Fibroblast of gingiva (primary cell): ENCODE results near the gene WNT11.

Source experiments
- DNase-seq: peaks from one replicate; pipeline ENCODE4 v3.0.0-alpha.2; 2011; ENCODE audit warnings: low read depth

WNT11 gene

DNA sequence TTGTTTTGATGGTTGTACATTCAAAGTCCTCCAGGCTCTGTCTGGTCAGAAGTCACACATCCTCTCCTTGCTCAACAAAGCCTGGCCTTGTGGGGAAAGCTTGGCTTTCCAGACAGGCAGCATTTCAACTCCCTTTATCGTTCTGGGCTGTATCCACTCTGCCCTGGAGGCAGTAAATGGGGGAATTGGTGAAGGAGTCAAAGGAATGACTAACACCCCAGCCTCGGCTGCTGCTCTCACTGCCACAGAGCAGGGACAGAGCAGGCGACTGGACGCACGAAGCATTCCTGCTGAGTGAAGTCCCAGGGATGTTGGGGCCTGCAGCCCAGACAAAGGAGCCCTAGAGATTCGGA lies 52.8 kb downstream of the WNT11 start:
- DNase-seq, result peak; percentile 49

DNA sequence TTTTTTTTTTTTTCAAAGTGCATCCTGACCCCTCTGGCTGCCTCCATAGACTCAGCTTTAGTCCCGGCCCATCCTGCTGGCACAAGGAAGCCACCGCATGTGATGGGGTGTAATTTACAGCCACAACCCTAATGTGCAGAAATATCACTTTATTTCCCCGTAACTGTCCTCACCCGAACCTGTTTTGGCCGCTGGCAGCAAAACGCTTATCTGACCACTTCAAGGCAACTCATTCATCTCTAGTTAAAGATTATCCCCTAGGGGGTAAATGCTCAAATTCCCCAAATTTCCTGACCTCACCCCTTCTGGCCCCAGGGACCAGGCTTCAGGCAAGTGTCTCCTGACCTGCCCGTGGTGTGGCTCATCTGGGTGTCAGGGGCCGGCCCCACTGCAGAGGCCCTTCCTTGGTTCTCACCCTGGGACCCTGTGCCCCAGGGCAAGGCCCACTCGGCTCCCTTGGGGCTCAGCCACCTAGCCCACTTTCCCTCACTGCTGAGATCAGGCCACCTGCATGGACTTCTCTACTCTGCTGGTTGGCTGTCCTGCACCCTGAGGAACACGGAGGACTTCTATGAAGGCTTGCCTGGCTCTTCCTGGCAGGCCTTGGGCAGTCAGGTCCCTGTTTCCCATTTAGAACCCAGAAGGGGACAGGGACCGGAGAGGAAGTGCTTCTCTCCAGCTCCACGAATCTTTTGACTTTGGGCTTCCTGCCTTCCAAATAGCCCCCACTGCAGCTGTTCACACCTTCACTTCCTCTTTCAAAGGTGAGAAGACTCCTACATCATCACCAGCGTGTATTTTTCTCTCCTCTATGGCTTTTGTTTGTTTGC lies 53.3 kb downstream of the WNT11 start:
- DNase-seq, result no peak

DNA sequence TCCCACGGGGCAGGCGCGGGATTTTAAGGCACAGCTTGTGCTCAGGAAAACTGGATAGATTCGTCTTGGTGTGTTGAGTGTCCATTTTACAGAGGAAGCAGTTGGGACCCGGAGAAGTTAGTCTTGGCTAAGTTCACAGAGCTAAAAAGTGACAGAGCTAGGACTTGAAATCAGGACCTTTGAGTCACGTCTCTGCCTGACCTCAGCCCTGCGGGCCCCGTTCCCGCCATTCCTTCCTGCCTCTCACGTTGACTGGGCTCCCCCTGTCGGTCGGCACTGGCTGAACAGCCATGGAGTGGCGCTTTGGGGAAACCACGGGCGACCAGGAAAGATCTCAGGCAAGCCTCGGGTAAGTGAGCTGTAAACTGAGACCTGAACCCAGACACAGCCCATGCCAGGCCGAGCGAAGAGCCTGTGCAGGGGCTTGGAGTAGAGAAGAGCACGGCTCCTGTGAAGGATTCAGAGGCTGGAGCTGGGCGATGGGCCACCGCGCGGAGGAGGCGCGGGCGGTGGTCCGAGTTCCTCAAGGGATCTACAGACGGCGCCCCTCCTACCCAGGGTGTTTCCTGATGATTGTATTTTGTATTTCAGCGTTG lies 54.1 kb downstream of the WNT11 start:
- DNase-seq, result peak; percentile 54

DNA sequence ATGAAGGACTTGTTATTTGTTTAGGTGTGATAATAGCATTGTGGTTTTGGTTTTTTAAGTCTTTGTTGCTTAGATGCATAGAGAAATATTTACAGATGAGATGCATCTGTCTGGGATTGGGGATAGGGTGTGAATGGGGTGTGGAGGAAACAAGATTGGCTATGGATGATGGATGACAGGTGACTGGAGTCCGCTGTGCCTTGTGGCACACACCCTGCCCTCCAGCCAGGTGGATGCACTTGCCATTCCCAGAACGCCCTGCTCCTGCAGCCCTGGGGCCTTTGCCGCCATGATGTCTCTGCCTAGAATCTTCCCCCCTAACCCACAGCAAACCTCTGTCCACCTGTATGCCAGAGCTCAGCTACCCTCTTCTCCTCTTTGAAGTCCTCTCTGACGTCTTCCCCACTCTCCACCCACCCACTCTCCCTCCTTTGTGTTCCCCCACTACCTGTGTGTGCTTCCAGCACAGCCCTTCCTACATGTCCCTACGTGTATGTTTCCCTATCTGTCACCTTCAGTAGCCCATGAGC lies 54.7 kb downstream of the WNT11 start:
- DNase-seq, result no peak

DNA sequence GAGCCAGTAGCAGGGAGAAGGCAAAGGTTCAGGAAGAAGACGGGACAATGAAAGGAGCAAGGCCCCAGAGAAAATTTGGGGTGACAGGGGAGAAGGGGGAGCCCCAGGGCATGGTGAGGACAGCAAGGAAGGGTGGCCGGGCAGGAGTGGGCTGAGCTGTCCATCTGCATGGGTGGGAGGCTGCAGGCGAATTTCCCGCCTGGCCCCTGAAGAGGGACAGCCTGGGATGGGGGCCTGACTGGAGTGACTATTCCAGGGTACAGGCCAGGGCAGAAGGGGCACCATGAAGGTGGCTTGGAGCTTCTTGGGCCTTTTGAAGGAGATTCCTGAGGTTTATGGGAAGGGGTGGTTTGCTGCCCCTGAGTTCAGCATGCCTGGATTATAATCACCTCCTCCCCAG lies 56.2 kb downstream of the WNT11 start:
- no peak for DNase-seq

DNA sequence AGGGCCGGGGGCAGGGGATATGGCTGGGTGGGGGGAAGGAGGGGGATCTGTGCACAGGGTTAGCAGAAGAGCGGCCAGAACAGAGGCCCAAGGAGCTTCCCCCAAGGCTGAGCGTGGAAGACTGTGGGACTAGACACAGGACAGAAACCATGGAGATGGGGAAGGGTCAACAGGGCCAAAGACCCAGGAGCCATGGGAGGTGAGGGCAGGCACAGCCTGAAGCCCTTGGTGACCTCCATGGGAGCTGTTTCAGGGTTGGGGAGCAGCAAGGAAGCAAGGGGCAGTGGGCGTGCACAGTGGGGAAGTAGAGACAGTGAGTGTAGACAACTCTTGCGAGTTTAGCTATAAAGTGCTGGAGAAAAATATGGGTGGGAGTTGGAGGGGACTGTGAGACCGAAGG lies 56.6 kb downstream of the WNT11 start:
- no peak for DNase-seq

DNA sequence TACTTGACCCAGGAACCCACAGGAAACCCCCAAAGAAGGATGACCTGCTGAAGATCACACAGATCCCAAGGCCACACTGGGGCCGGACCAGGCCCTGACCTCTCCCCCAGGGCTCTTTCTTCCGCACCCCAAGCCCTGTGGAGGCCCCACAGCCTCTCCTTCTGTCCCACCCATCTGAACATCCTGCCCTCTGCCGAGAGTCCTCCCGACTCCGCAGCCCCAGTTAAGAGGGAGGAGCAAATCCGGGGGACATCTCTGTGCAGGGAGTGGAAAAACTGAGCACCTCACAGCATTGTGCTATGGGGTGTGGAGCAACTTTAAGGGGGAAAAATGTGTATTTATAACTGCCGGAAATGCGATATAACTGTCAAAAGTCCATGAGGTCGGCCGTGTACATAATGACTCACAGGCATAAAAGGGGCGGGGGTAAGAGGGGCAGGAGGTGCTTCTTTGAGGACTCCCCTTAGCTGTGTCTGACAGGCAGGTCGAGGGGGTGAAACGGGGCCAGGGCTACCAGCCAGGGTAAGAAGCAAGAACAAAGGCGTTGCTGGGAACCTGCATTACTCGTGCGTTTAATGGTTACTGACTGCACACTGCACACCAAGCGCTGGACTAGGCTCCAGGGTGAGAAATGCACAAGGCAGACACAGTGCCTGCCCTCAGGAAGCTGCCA lies 57.2 kb downstream of the WNT11 start:
- no peak for DNase-seq

DNA sequence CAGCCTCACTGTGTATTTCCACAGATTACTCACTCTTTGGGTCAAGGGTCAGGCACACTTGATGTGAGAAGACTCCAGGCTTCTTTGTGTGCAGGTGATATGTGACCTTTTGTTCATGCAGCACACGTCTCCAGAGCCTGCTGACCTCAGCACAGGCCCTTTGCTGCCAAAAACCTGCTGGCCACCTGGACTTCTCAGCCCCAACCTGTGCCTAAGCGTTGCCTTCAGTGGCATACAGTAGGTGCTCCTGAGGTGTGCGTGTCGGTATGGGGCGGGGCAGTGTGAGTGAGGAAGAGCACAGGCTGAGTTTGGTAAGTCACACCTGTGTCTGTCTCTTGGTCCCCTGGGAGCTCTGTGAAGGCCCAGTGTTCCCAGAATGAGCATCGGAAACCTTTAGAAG lies 58.1 kb downstream of the WNT11 start:
- no peak for DNase-seq

DNA sequence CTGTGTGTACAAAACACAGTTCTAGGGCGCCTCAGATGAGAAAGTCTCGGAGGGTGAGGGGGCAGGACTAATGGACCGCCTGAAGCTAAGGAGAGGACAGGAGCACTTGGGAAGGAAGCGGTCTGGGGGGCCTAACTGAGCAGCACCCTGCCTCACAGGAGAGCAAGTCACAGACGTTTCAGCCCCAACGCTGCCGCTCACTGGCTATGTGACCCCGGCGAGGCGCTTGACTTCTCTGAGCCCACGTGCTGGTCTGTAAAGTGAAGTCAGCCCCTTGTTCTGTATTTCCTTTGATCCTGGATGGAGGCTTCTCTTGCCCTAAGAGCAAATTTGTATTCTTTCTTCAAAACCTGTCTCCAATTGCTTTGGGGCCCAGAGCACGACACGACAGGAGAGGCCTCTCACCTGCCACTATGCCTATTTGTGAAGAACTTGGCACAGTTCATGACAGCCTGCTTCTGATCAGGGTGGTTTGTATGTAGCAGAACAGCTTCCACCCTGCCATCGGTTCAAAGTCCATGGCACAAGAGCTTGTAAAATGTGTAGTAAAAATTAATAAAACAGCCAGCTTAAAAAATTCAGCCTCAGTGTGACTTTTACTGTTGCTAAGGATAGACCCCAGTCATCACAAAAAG lies 59.1 kb downstream of the WNT11 start:
- no peak for DNase-seq

DNA sequence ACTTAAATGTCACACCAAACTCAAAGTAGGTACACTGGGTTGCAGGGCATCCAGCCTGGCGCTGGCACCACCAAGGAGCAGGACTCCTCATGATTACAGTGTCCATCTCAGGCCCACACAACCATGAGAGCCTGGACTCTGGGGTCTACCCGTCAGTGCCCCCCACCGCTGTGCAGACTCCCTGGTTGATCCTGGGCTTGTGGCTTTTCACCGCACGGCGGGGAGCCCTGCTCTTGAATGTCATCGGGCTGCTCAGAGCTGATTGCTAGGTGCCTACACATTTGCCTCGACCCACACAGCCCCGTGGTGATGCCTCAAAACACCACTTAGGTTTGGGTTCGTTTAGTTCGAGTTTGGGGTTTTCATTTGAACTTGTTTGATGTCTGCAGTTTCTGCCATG lies 63.0 kb downstream of the WNT11 start:
- no peak for DNase-seq

DNA sequence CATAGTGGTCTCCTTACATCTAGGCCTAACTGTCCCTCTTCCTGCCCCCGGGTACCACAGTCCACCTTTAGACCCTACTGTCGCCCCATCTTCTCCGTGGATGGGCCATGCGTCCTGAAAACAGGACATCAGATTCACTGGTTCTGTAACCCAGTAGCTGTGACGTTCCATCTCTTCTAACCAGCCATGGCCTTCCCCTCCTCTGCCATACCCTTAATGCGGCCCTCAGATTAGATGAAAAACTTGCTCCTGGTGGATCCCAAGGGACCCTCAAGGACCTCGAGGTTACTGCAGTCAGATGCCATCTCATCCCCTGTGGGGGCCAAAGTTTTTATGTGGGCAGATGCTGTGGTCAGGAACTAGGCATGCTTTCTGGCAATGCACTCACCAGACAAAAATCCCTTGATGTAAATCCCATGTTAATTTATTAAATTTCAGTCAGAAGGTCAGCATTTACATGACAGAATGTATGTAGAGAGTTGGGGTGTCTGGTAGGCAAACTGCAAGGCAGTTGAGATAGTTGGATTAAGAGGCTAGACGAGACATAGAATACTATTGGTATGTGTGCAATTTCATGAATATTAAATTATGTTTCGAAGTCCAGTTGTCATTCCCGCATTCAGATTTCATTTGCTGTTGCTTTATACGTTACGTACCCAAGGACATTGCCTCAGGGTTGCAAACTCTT lies 64.3 kb downstream of the WNT11 start:
- DNase-seq, result no peak

DNA sequence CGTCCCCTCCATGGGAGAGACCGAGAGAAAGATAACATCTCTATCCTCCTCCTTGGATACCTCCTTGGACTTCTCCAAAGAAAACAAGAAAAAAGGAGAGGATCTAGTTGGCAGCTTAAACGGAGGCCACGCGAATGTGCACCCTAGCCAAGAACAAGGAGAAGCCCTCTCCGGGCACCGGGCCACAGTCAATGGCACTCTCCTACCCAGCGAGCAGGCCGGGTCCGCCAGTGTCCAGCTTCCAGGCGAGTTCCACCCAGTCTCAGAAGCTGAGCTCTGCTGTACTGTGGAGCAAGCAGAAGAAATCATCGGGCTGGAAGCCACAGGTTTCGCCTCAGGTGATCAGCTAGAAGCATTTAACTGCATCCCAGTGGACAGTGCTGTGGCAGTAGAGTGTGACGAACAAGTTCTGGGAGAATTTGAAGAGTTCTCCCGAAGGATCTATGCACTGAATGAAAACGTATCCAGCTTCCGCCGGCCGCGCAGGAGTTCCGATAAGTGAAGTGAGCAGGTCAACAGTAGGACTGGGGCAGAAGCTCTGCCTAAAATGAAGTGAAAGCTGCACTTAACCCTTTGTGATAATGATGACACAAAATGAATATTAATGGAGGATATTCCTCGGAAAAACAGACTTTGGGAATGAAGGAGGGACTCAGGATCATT lies 65.3 kb downstream of the WNT11 start:
- no peak for DNase-seq

DNA sequence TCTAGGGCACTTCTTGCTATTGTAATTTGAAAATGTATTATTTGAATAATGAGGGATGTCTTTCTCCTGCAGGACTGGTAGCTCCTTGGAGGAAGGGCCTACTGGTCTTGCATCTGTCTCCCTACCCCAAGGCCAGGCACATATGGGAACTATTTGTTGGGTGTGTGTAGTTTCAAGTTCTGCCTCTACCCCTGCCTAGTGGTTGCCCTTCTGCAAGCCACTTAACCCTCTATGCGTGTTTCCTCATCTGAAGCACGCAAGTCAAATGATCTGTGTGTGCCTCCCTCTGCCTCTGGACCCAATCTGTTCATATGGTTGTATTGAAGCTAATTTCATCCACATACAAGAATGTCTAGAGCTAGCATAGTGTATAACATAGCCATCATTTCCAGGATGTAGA lies 67.0 kb downstream of the WNT11 start:
- DNase-seq, result peak; percentile 73
